H1 (cell line): ENCODE results near the gene MAGI1. TPM values are rescaled to one million over a fixed set of nuclear protein-coding genes. Genes with fewer than 3 reads are reported as not detected.

Experiments used
- CTCF ChIA-PET: fragments of 300-600 bp; sonication (Branson Sonifier 250); formaldehyde crosslinking; loops from one replicate; lab custom pipeline; 2021; ENCODE audit not compliant: partially characterized antibody; lab: Charles Lee
- POLR2A ChIA-PET: fragments of 300-600 bp; sonication (Branson Sonifier 250); formaldehyde crosslinking; loops from one replicate; lab custom pipeline; 2021; ENCODE audit warnings: inconsistent platforms; ENCODE audit not compliant: partially characterized antibody; lab: Charles Lee
- DNase-seq, 2 experiments: peaks; one replicate each; pipeline versions ENCODE4 v3.0.0 to v3.0.0-alpha.2; 2010 to 2022; ENCODE audit warnings: low spot score in 2 of 2, low read depth in 1 of 2, mixed read lengths in 1 of 2
- FAIRE-seq: peaks from 2 replicates; lab custom pipeline; 2011; peaks lifted over from hg19 to GRCh38; lab: Jason Lieb, UNC
- H2AFZ ChIP-seq: 2 replicates; pipeline ENCODE4 v1.8.1; 2012; ENCODE audit warnings: low read length, inconsistent platforms
- H2AK5ac ChIP-seq: 2 replicates; pipeline ENCODE4 v1.6.1; 2013; ENCODE audit warnings: low read depth, low read length
- H2BK120ac ChIP-seq: replicated peaks from 2 replicates; pipeline ENCODE3; 2013; ENCODE audit warnings: low read depth, low read length, inconsistent platforms
- H2BK12ac ChIP-seq: 2 replicates; pipeline ENCODE4 v1.6.1; 2013; ENCODE audit warnings: low read depth, low read length
- H2BK15ac ChIP-seq: 2 replicates; pipeline ENCODE4 v1.6.1; 2013; ENCODE audit warnings: low read length
- H2BK20ac ChIP-seq: 2 replicates; pipeline ENCODE4 v1.6.1; 2013; ENCODE audit warnings: low read length
- H2BK5ac ChIP-seq: 2 replicates; pipeline ENCODE4 v1.6.1; 2013; ENCODE audit warnings: low read depth, low read length
- H3K14ac ChIP-seq: 2 replicates; pipeline ENCODE4 v1.6.1; 2013; ENCODE audit warnings: inconsistent platforms; ENCODE audit not compliant: insufficient read length
- H3K18ac ChIP-seq: 2 replicates; pipeline ENCODE4 v1.6.1; 2013; ENCODE audit warnings: low read length; ENCODE audit errors: extremely low read depth
- H3K23ac ChIP-seq: 2 replicates; pipeline ENCODE4 v1.6.1; 2013; ENCODE audit warnings: inconsistent platforms; ENCODE audit not compliant: insufficient read length
- H3K23me2 ChIP-seq: 2 replicates; pipeline ENCODE4 v1.6.1; 2013; ENCODE audit warnings: low read depth, low read length
- H3K27ac ChIP-seq: 2 replicates; pipeline ENCODE4 v1.6.1; 2011; ENCODE audit warnings: low read depth, low read length, inconsistent platforms
- H3K27me3 ChIP-seq, 4 experiments: replicated peaks in 1 of 4; 1 replicate in 1 of 4; 2 replicates in 3 of 4; pipeline versions ENCODE4 v1.6.1 to v1.8.1; 2011 to 2013; ENCODE audit warnings: low read length in 3 of 4, mild to moderate bottlenecking in 3 of 4, inconsistent platforms in 2 of 4, mixed read lengths in 2 of 4, moderate library complexity in 1 of 4; ENCODE audit not compliant: control insufficient read depth in 3 of 4, insufficient read depth in 3 of 4; ENCODE audit errors: extremely low read depth in 1 of 4
- H3K36me3 ChIP-seq, 4 experiments: 2 replicates each; pipeline versions ENCODE4 v1.6.1 to v1.8.1; 2011 to 2013; ENCODE audit warnings: mild to moderate bottlenecking in 4 of 4, low read length in 3 of 4, moderate library complexity in 2 of 4, control low read depth in 1 of 4, inconsistent platforms in 1 of 4; ENCODE audit not compliant: insufficient read depth in 4 of 4, control insufficient read depth in 2 of 4
- H3K4ac ChIP-seq: replicated peaks from 2 replicates; pipeline ENCODE3; 2013; ENCODE audit warnings: low read length, low read depth, mixed read lengths, inconsistent platforms; ENCODE audit not compliant: insufficient read length
- H3K4me1 ChIP-seq, 4 experiments: replicated peaks in 1 of 4; 1 replicate in 1 of 4; 2 replicates in 3 of 4; pipeline versions ENCODE4 v1.6.1 to v1.8.1; 2011 to 2013; ENCODE audit warnings: low read length in 3 of 4, inconsistent platforms in 2 of 4, mixed read lengths in 1 of 4; ENCODE audit not compliant: insufficient read depth in 4 of 4, control insufficient read depth in 3 of 4
- H3K4me2 ChIP-seq, 2 experiments: 2 replicates each; pipeline versions ENCODE4 v1.6.1 to v1.8.1; 2011 to 2013; ENCODE audit warnings: low read depth in 2 of 2, low read length in 2 of 2, control low read depth in 1 of 2, inconsistent platforms in 1 of 2, mild to moderate bottlenecking in 1 of 2; ENCODE audit not compliant: insufficient read depth in 1 of 2
- H3K4me3 ChIP-seq, 4 experiments: fragments of 200-600, 300-600 bp in 1 of 4; sonication (generic), shearing (Covaris generic), sonication (Bioruptor Twin) in 1 of 4; 2 replicates each; pipeline versions ENCODE4 v1.5.1 to v1.8.1; 2011 to 2016; ENCODE audit warnings: low read length in 4 of 4, low read depth in 3 of 4, control low read depth in 2 of 4, inconsistent platforms in 2 of 4, mild to moderate bottlenecking in 2 of 4, mixed read lengths in 1 of 4, moderate library complexity in 1 of 4; ENCODE audit not compliant: insufficient read depth in 2 of 4; ENCODE audit errors: extremely low read depth in 1 of 4
- H3K56ac ChIP-seq: replicated peaks from 2 replicates; pipeline ENCODE3; 2013; ENCODE audit warnings: low read depth, mild to moderate bottlenecking, mixed read lengths, low read length, inconsistent platforms; ENCODE audit not compliant: insufficient read length
- H3K79me1 ChIP-seq: 2 replicates; pipeline ENCODE4 v1.6.1; 2013; ENCODE audit warnings: low read depth, low read length, control low read depth
- H3K79me2 ChIP-seq, 2 experiments: 2 replicates each; pipeline versions ENCODE4 v1.6.1 to v1.8.1; 2012 to 2013; ENCODE audit warnings: low read length in 2 of 2, mild to moderate bottlenecking in 2 of 2, inconsistent platforms in 1 of 2; ENCODE audit not compliant: insufficient read depth in 2 of 2, control insufficient read depth in 1 of 2
- H3K9ac ChIP-seq, 4 experiments: replicated peaks in 1 of 4; 1 replicate in 1 of 4; 2 replicates in 3 of 4; pipeline versions ENCODE4 v1.6.1 to v1.8.1; 2011 to 2013; ENCODE audit warnings: low read depth in 3 of 4, low read length in 3 of 4, control low read depth in 2 of 4, mild to moderate bottlenecking in 2 of 4, moderate library complexity in 2 of 4, inconsistent platforms in 1 of 4; ENCODE audit errors: extremely low read depth in 1 of 4
- H3K9me3 ChIP-seq, 2 experiments: 2 replicates each; pipeline versions ENCODE4 v1.6.1 to v1.8.1; 2012 to 2013; ENCODE audit warnings: mild to moderate bottlenecking in 2 of 2, moderate library complexity in 2 of 2, control low read depth in 1 of 2, inconsistent platforms in 1 of 2, low read depth in 1 of 2, low read length in 1 of 2, mixed read lengths in 1 of 2; ENCODE audit not compliant: insufficient read depth in 2 of 2
- H4K20me1 ChIP-seq, 2 experiments: replicated peaks in 1 of 2; 2 replicates each; pipeline versions ENCODE3 to v1.8.1; 2011 to 2013; ENCODE audit warnings: inconsistent platforms in 2 of 2, low read length in 2 of 2, mild to moderate bottlenecking in 1 of 2; ENCODE audit not compliant: insufficient read depth in 2 of 2, control insufficient read depth in 1 of 2
- H4K5ac ChIP-seq: 2 replicates; pipeline ENCODE4 v1.6.1; 2013; ENCODE audit warnings: low read length, low read depth, mixed read lengths, inconsistent platforms; ENCODE audit not compliant: insufficient read length
- H4K8ac ChIP-seq: 2 replicates; pipeline ENCODE4 v1.8.0; 2013; ENCODE audit warnings: mild to moderate bottlenecking, moderate library complexity, low read length, inconsistent platforms; ENCODE audit not compliant: insufficient read depth; ENCODE audit errors: extremely low read depth
- H4K91ac ChIP-seq: replicated peaks from 2 replicates; pipeline ENCODE3; 2013; ENCODE audit warnings: low read length, mixed read lengths, inconsistent platforms; ENCODE audit not compliant: insufficient read length
- CHD2 ChIP-seq: IDR thresholded peaks from 2 replicates; pipeline ENCODE4 v1.6.1; 2012; ENCODE audit warnings: low read length, improper control_type of control experiment
- GABPA ChIP-seq: IDR thresholded peaks from 2 replicates; pipeline ENCODE4 v1.6.1; 2011; ENCODE audit warnings: mild to moderate bottlenecking, low read length, moderate library complexity, borderline replicate concordance; ENCODE audit not compliant: insufficient read depth
- MAFK ChIP-seq: IDR thresholded peaks from 2 replicates; pipeline ENCODE4 v1.6.1; 2012; ENCODE audit warnings: low read depth, mild to moderate bottlenecking, improper control_type of control experiment, low read length
- TEAD4 ChIP-seq: IDR thresholded peaks from 2 replicates; pipeline ENCODE4 v1.6.1; 2012; ENCODE audit warnings: low read depth, low read length, inconsistent platforms, mixed read lengths
- YY1 ChIP-seq: IDR thresholded peaks from 2 replicates; pipeline ENCODE4 v1.6.1; 2011; ENCODE audit warnings: low read depth, mild to moderate bottlenecking, low read length
- WGBS, 2 experiments: shearing (Covaris generic) in 1 of 2; methylation state at CpG; one replicate each; pipeline versions ENCODE4 v1.1.6 to v1.1.7; 2013 to 2015; ENCODE audit warnings: low lambda C conversion rate in 2 of 2, mixed read lengths in 2 of 2, inconsistent platforms in 1 of 2, low coverage in 1 of 2, missing lambda C conversion rate in 1 of 2; ENCODE audit not compliant: insufficient replicate concordance in 2 of 2, insufficient coverage in 1 of 2, insufficient read length in 1 of 2; ENCODE audit errors: extremely low coverage in 1 of 2, missing lambda C conversion rate in 1 of 2; 5-methylcytosine and 5-hydroxymethylcytosine counted together
- polyA plus RNA-seq, 7 experiments: library from polyadenylated mRNA; depleted of rRNA in 3 of 7; stranded (reverse) in 5 of 7; unstranded in 2 of 7; fragments of >200 nt in 5 of 7; fragments of 200-250 nt in 2 of 7; gene quantifications; 1 replicate in 5 of 7; 2 replicates in 1 of 7; 4 replicates in 1 of 7; pipeline versions ENCODE4 v1.2.1 to v1.2.3, GENCODE V29; 2011 to 2013; ENCODE audit warnings: missing spikeins in 2 of 7, mixed read lengths in 2 of 7
- total RNA-seq: library from RNA; stranded (reverse); fragmentation: NEBNext Ultra II Directional; extraction: Animal tissue kit (Norgen Biotek cat#: 25700); gene quantifications from 2 replicates; pipeline ENCODE4 v1.2.1, GENCODE V29; 2021

Gene MAGI1
- total and polyA plus RNA-seq, 2 of the 8 experiments (the other 6 are each of a cell fraction or from before 2014, with no cell fraction given) = 19.8 to 78.0 TPM

- DNase-seq (no peak), FAIRE-seq (no peak)
- peaks cover 0 to 1% of the 10 kb centered on the region in 2 experiments; a peak in 1 of 4 replicates for H3K79me2 ChIP-seq
- H4K91ac ChIP-seq = no peak overlapping the region
- H3K56ac ChIP-seq = no peak overlapping the region
- H3K4ac ChIP-seq = no peak overlapping the region
- no peaks in the 10 kb centered on the region for H3K23me2 ChIP-seq
- no peak overlapping the region for H2AFZ ChIP-seq
- H3K18ac ChIP-seq = no peak overlapping the region
- 87% methylated on average over 5 of the region's 5 CpGs; no CpG with 5 or more reads in 1 of the 2 experiments for WGBS, 2 experiments
- no peak overlapping the region for H2BK15ac ChIP-seq
- H3K9ac ChIP-seq = no peak overlapping the region
- H3K4me3 ChIP-seq = no peak overlapping the region
- no peak overlapping the region for H4K5ac ChIP-seq
- no peak for TF ChIP-seq YY1
- TF ChIP-seq GABPA = no peak
- TF ChIP-seq MAFK = no peak
- TF ChIP-seq CHD2 = no peak
- TF ChIP-seq TEAD4 = no peak
- H3K27ac ChIP-seq = no peak overlapping the region
- no peak overlapping the region for H2BK12ac ChIP-seq
- no peaks in the 10 kb centered on the region for H3K36me3 ChIP-seq
- no peak overlapping the region for H2AK5ac ChIP-seq
- H3K4me1 ChIP-seq = no peaks in the 10 kb centered on the region
- H3K27me3 ChIP-seq = peaks cover 0 to 1% (median 0%) of the 10 kb centered on the region in 4 experiments; a peak in 1 of 7 replicates
- H4K8ac ChIP-seq = no peak overlapping the region
- POLR2A ChIA-PET = no interaction called here
- no peaks in the 10 kb centered on the region for H3K9me3 ChIP-seq
- H3K23ac ChIP-seq = no peak overlapping the region
- no peak overlapping the region for H2BK20ac ChIP-seq
- no peak overlapping the region for H2BK5ac ChIP-seq
- CTCF ChIA-PET = interaction anchor here (0.6 to 1.6 kb wide), 3 partner anchors 12 to 381 kb away, joined by 3 to 6 read pairs (median 3); no protein-coding TSS in a partner anchor
- H3K14ac ChIP-seq = no peak overlapping the region
- H3K79me1 ChIP-seq = no peaks in the 10 kb centered on the region
- H4K20me1 ChIP-seq = no peaks in the 10 kb centered on the region
- no peak overlapping the region for H2BK120ac ChIP-seq
- H3K4me2 ChIP-seq = no peak overlapping the region
Observed at GRCh38 chr3:65685621-65686235, 353.0 kb downstream of the MAGI1 start.
